ENCODE results near the gene C12orf42.
A peak's percentile ranks its signal among the peaks of the same experiment; 100 is the strongest.

DNA sequence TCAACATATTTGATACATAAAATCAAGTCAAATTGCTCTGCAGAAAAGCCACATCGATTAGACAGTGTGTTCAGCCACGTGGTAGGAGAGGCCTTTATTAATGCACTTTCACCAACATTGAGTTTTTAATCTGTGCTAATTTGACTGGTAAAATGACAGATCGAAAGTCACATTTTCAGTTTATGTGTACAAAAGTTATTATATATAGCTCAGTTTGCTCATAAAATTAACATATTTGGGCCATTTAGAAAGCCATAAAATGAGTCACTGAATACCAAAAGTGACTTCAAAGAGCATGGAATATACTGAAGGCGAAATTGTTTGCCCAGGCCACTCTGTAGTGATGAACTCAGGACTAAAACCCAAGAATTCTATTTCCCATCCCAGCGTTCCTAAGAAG, 26.0 kb downstream of the C12orf42 start:
- TF ChIP-seq CREB1 (IDR thresholded peaks at IDR 0.05; ENCODE audit: low read depth) (no peak), NFIC (IDR thresholded peaks at IDR 0.05; ENCODE audit: low read depth, low read length) (peak; percentile 89), CTCF (IDR thresholded peaks at IDR 0.05 in 2 of 3, conservative IDR thresholded peaks at IDR 0.05 in 1 of 3; ENCODE audit: control insufficient read depth in 2 of 3, extremely low read depth in 1 of 3, insufficient read depth in 1 of 3, low read depth in 3 of 3, low read length in 3 of 3) (no peak), ZNF207 (IDR thresholded peaks at IDR 0.05; ENCODE audit: borderline replicate concordance) (no peak), POLR2A (IDR thresholded peaks at IDR 0.05; ENCODE audit: low read depth, low read length) (no peak), CBFB (IDR thresholded peaks at IDR 0.05; ENCODE audit: low read depth) (no peak), GABPA (IDR thresholded peaks at IDR 0.05; ENCODE audit: low read depth) (no peak), SUZ12 (IDR thresholded peaks at IDR 0.05; ENCODE audit: unreplicated experiment) (no peak), NR2C1 (IDR thresholded peaks at IDR 0.05) (no peak)

Measured in GM12878 (cell line).